ENCODE measurements around the gene OPCML.

DNA sequence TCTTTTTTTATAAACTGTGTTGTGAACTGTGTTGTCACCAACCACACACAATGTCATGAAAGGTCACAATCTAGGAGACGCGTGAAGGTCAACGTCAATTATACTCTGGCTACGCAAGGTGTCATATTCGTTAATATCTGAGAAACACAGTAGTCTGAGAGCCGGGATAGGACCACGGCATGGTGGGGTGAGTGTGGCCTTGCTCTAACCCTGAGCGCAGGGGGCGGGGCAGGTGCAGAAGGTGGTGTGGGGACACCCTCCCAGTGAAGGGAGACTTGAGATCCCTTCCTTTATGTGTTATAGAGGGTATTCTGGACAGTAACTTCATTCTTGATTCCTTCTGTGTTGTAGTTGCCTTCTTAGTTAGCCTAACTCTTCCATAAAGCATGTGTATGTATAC is 883.0 kb downstream of the OPCML start:
- TF ChIP-seq CTCF (conservative IDR thresholded peaks at IDR 0.05; ENCODE audit: low read length) (no peak), EZH2phosphoT487 (IDR thresholded peaks at IDR 0.05; ENCODE audit: borderline replicate concordance) (no peak)
